GM12875 (cell line): ENCODE measurements around the gene CTNS.

Experiments
- H3K4me3 ChIP-seq: one replicate; pipeline ENCODE4 v1.5.1; 2011; ENCODE audit warnings: low read depth, low read length, control low read depth
- TF ChIP-seq, protein P1 (sequence below): IDR thresholded peaks from 2 replicates; pipeline ENCODE4 v1.5.1; 2011; ENCODE audit warnings: low read depth, mild to moderate bottlenecking, control low read depth, inconsistent platforms, low read length, moderate library complexity, borderline replicate concordance; ENCODE audit not compliant: insufficient read depth

Gene CTNS

GRCh38 chr17:3594051-3594800 lies 42.3 kb upstream of the CTNS start:
- H3K4me3 ChIP-seq: no peak overlapping the region
- TF ChIP-seq, protein P1, sequence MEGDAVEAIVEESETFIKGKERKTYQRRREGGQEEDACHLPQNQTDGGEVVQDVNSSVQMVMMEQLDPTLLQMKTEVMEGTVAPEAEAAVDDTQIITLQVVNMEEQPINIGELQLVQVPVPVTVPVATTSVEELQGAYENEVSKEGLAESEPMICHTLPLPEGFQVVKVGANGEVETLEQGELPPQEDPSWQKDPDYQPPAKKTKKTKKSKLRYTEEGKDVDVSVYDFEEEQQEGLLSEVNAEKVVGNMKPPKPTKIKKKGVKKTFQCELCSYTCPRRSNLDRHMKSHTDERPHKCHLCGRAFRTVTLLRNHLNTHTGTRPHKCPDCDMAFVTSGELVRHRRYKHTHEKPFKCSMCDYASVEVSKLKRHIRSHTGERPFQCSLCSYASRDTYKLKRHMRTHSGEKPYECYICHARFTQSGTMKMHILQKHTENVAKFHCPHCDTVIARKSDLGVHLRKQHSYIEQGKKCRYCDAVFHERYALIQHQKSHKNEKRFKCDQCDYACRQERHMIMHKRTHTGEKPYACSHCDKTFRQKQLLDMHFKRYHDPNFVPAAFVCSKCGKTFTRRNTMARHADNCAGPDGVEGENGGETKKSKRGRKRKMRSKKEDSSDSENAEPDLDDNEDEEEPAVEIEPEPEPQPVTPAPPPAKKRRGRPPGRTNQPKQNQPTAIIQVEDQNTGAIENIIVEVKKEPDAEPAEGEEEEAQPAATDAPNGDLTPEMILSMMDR: no peak

DNA sequence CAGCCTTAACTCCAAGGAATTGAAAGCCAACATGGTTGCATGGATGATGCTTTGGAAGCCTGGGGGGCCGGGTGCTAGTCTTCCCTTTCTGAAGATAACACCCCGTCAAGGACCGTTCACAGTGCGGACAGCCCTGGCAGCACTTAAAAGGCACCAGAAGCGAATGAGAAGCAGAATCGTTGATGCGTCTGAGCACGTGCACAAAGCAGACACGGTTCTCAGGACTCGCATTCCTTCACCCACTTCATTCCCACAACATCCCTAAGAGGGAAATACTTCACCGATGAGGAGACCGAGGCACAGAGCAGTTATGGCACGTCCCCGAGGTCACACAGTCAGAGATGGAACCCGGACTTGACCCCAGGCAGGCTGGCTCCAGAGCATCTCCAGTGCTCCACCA lies 41.6 kb upstream of the CTNS start:
- H3K4me3 ChIP-seq: no peak overlapping the region
- TF ChIP-seq, protein P1: no peak

DNA sequence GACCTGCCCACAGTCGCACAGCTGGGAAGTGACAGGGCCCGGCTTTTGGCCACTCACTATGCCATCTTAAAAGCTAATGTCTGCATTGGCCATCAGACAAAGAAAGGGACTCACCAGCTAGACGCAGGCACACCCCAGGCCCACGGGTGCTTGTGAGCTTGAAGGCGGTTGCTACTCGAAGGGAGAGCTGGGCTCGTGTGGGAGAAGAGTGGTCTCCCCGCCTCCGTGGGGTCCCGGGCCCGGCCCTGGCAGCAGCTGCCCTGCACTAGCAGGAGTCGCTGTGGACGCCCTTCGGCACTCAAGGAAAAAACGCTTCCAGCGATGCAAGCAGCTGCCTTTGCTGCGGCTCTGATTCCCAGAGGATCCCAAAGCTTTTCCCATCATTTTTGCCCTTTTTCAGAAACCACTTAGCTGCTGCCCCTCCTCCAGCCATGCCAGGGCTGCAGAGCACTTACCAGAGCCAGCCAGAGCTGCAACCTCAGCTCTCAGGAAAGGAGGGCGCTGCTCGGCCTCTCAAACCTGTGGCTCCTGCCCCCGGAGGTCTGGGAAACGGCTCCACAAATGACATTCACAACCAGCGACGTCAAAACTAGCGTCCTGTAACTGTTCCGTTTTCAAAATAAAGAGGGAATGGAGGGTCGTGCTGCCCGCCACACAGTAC lies 39.6 kb upstream of the CTNS start:
- TF ChIP-seq, protein P1: no peak
- no peak overlapping the region for H3K4me3 ChIP-seq

- no peak overlapping the region for H3K4me3 ChIP-seq
Observed at GRCh38 chr17:3598078-3598477, 38.5 kb upstream of the CTNS start.

DNA sequence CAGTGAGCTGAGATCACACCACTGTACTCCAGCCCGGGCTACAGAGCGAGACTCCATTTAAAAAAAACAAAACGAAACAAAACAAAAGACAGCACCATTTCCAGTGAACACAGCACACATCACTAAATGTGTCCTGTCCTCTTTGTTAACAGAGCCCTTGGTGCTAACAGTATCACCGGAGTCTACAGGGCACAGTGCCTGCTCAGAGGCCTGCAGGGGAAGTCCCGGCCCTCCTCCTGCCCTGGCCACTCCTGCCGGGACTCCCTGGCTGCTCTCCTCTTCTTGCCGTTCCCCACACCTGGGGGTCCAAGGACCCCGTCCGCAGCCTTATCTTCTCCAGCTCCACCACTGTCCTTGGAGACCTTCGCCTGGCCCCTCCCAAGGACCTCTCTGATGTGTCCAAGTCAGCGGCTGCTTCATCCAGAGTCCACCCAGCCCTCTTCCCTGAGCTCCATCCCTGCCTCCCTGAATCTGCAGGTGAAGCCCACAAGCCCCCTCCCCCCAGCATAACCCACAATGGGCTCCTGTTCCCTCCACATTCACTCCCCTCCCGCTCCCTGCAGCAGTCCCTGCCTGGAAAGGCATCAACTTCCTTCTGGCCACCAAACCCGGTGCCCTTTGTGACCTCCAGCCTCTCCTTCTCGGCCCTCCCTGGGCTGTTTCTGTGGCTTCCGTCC lies 35.9 kb upstream of the CTNS start:
- no peak overlapping the region for H3K4me3 ChIP-seq
- TF ChIP-seq, protein P1: no peak

More at GRCh38 chr17:3598078-3598477, 38.5 kb upstream of the CTNS start:
- TF ChIP-seq, protein P1: no peak

GRCh38 chr17:3602499-3602898 lies 34.1 kb upstream of the CTNS start:
- TF ChIP-seq, protein P1: peak; percentile 59; the same call in 1 of the 2 replicates
- H3K4me3 ChIP-seq: no peak overlapping the region
